ENCODE measurements around the gene MYL3.

The MYL3 gene

GRCh38 chr3:46889381-46890110 lies 26.3 kb upstream of the MYL3 start:
- no peak overlapping the region for H3K27ac ChIP-seq
- TF ChIP-seq CTCF (IDR thresholded peaks at IDR 0.05) (no peak), ZFX (IDR thresholded peaks at IDR 0.05; ENCODE audit: borderline replicate concordance) (no peak)

GRCh38 chr3:46888705-46889104 lies 25.5 kb upstream of the MYL3 start:
- TF ChIP-seq CTCF (IDR thresholded peaks at IDR 0.05): no peak
- TF ChIP-seq ZFX (IDR thresholded peaks at IDR 0.05; ENCODE audit: borderline replicate concordance): no peak
- H3K27ac ChIP-seq: no peak overlapping the region

GRCh38 chr3:46887980-46888494 lies 24.8 kb upstream of the MYL3 start:
- no peak for TF ChIP-seq ZFX (IDR thresholded peaks at IDR 0.05; ENCODE audit: borderline replicate concordance)
- TF ChIP-seq CTCF (IDR thresholded peaks at IDR 0.05): no peak
- no peak overlapping the region for H3K27ac ChIP-seq

GRCh38 chr3:46885612-46886011 lies 22.4 kb upstream of the MYL3 start:
- H3K27ac ChIP-seq: no peak overlapping the region
- TF ChIP-seq ZFX (IDR thresholded peaks at IDR 0.05; ENCODE audit: borderline replicate concordance) (no peak), CTCF (IDR thresholded peaks at IDR 0.05) (no peak)

- TF ChIP-seq CTCF (IDR thresholded peaks at IDR 0.05) (no peak), ZFX (IDR thresholded peaks at IDR 0.05; ENCODE audit: borderline replicate concordance) (no peak)
- no peak overlapping the region for H3K27ac ChIP-seq
Measured at GRCh38 chr3:46884929-46885328, 21.7 kb upstream of the MYL3 start.

GRCh38 chr3:46884427-46884826 lies 21.2 kb upstream of the MYL3 start:
- no peak for TF ChIP-seq CTCF (IDR thresholded peaks at IDR 0.05)
- no peak for TF ChIP-seq ZFX (IDR thresholded peaks at IDR 0.05; ENCODE audit: borderline replicate concordance)
- H3K27ac ChIP-seq: no peak overlapping the region

- TF ChIP-seq CTCF (IDR thresholded peaks at IDR 0.05) (no peak), ZFX (IDR thresholded peaks at IDR 0.05; ENCODE audit: borderline replicate concordance) (no peak)
- H3K27ac ChIP-seq: no peak overlapping the region
Measured at GRCh38 chr3:46883830-46884185, 20.6 kb upstream of the MYL3 start.

All from 22Rv1 (cell line).